ENCODE measurements around the gene BDH1.

DNA sequence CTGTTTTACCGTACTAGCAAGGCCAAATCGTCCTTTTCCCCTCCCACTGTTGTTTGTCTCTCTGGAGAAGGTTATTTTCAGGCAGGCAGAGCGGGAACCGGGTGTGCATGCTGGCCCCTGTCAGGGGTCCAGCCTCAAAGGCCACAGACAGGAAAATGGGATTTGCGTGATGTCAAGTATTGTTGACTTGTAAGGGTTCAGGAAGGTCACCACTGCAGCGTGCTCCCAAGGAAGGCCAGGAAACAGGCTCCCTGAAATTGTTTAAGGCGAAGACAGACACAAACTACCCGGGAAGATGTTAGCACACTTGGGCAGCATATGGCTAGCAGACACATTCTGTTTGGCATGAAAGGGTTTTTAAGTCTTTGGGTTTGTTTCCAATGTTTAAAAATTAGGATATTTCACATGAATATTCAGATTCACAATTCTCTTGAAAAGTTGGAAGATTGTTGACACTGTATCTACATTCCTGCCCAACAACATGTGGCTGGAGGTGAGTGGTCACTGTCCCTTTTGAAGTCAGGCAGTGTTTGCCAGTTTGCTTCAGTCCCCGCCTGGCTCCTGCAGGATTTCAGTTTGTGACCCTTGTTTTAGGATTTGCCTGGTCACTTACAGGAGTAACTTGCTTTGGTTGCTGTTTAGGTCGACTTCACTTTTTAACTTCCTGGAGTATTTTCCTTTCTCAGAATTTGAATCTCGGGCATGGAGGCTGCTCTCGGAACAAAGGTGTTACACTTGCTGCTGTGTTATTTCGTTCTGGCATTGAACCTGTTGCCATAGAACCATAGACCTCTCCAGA lies 90.4 kb downstream of the BDH1 start:
- TF ChIP-seq, protein P1, sequence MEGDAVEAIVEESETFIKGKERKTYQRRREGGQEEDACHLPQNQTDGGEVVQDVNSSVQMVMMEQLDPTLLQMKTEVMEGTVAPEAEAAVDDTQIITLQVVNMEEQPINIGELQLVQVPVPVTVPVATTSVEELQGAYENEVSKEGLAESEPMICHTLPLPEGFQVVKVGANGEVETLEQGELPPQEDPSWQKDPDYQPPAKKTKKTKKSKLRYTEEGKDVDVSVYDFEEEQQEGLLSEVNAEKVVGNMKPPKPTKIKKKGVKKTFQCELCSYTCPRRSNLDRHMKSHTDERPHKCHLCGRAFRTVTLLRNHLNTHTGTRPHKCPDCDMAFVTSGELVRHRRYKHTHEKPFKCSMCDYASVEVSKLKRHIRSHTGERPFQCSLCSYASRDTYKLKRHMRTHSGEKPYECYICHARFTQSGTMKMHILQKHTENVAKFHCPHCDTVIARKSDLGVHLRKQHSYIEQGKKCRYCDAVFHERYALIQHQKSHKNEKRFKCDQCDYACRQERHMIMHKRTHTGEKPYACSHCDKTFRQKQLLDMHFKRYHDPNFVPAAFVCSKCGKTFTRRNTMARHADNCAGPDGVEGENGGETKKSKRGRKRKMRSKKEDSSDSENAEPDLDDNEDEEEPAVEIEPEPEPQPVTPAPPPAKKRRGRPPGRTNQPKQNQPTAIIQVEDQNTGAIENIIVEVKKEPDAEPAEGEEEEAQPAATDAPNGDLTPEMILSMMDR (IDR thresholded peaks at IDR 0.05; ENCODE audit: insufficient read depth, low read length, poor library complexity, severe bottlenecking) = no peak
- TF ChIP-seq EZH2phosphoT487 (conservative IDR thresholded peaks at IDR 0.05; ENCODE audit: low read length) = no peak

Data from SU-DHL-6 (cell line).